GM10266 (cell line): ENCODE measurements around the gene HLF.

Experiments used
- DNase-seq: peaks from one replicate; pipeline ENCODE4 v3.0.0; 2012; ENCODE audit errors: extremely low spot score
- CTCF ChIP-seq: IDR thresholded peaks from 2 replicates; pipeline ENCODE4 v1.5.1; 2012; ENCODE audit warnings: mild to moderate bottlenecking, low read depth; ENCODE audit not compliant: control insufficient read depth, insufficient read depth; ENCODE audit errors: missing control alignments

HLF gene

GRCh38 chr17:55238179-55238930, 26.4 kb upstream of the HLF start:
- no peak for TF ChIP-seq CTCF
- DNase-seq = peak; percentile 96

- TF ChIP-seq CTCF = no peak
- DNase-seq = no peak
Measured at GRCh38 chr17:55238931-55239297, 25.8 kb upstream of the HLF start.

- DNase-seq = no peak
- TF ChIP-seq CTCF = no peak
Measured at GRCh38 chr17:55241097-55241496, 23.7 kb upstream of the HLF start.

- TF ChIP-seq CTCF = no peak
- DNase-seq = no peak
Measured at GRCh38 chr17:55242476-55242875, 22.3 kb upstream of the HLF start.

- no peak for DNase-seq
- TF ChIP-seq CTCF = no peak
Measured at GRCh38 chr17:55245986-55246385, 18.8 kb upstream of the HLF start.

- no peak for TF ChIP-seq CTCF
- no peak for DNase-seq
Measured at GRCh38 chr17:55246583-55246982, 18.2 kb upstream of the HLF start.

- TF ChIP-seq CTCF = no peak
- DNase-seq = no peak
Measured at GRCh38 chr17:55248077-55248476, 16.7 kb upstream of the HLF start.
